GM12878 (cell line): ENCODE data around the gene ZYG11A. TPM values are rescaled to one million over a fixed set of nuclear protein-coding genes. Genes with fewer than 3 reads are reported as not detected.

Experiments used
- ATAC-seq: fragments of 200-7000 bp; cut with Tn5 transposase; 3 replicates; pipeline ENCODE4 v1.9.1; 2020; ENCODE audit warnings: mild to moderate bottlenecking, moderate library complexity
- BruUV-seq: library from RNA; stranded (reverse); fragments of 400-500 nt; replicated peaks from 2 replicates; lab custom pipeline; 2021; lab: Mats Ljungman, UMichigan
- CTCF ChIA-PET: fragments of 300-600 bp; sonication (Branson Sonifier 250); formaldehyde crosslinking; extraction: SDS; loops from one replicate; lab custom pipeline; 2021; ENCODE audit warnings: inconsistent platforms; lab: Yijun Ruan, JAX
- POLR2A ChIA-PET: fragments of 350-600 bp; formaldehyde crosslinking; extraction: SDS; loops from one replicate; lab custom pipeline; 2021; ENCODE audit warnings: inconsistent platforms; lab: Charles Lee
- RAD21 ChIA-PET: fragments of 300-600 bp; sonication (Branson Sonifier 250); formaldehyde crosslinking; loops from one replicate; lab custom pipeline; 2023; ENCODE audit warnings: antibody characterized with exemption; ENCODE audit not compliant: unreplicated experiment; lab: Charles Lee
- SMC1A ChIA-PET: fragments of 300-600 bp; sonication (Branson Sonifier 250); formaldehyde crosslinking; loops from one replicate; lab custom pipeline; 2023; ENCODE audit not compliant: unreplicated experiment, uncharacterized antibody; lab: Charles Lee
- DNase-seq: peaks from one replicate; pipeline ENCODE4 v3.0.0-alpha.2; 2011; ENCODE audit warnings: low read depth, low spot score
- FAIRE-seq: peaks from 3 replicates; lab custom pipeline; 2011; peaks lifted over from hg19 to GRCh38; lab: Jason Lieb, UNC
- H2AFZ ChIP-seq: 2 replicates; pipeline ENCODE4 v1.6.0; 2011; ENCODE audit warnings: low read depth, low read length, control low read depth; ENCODE audit not compliant: control insufficient read depth
- H3K27ac ChIP-seq: 2 replicates; pipeline ENCODE4 v1.5.1; 2011; ENCODE audit warnings: control low read depth; ENCODE audit not compliant: control insufficient read depth, insufficient read depth
- H3K27me3 ChIP-seq, 2 experiments: replicated peaks in 1 of 2; 2 replicates each; pipeline versions ENCODE4 v1.6.0 to v1.6.1; 2011; ENCODE audit warnings: low read length in 1 of 2; ENCODE audit not compliant: control insufficient read depth in 2 of 2, insufficient read depth in 2 of 2
- H3K36me3 ChIP-seq, 2 experiments: 2 replicates each; pipeline ENCODE4 v1.5.1; 2011; ENCODE audit warnings: low read length in 1 of 2; ENCODE audit not compliant: control insufficient read depth in 2 of 2, insufficient read depth in 2 of 2
- H3K4me1 ChIP-seq: 2 replicates; pipeline ENCODE4 v1.6.1; 2011; ENCODE audit warnings: mild to moderate bottlenecking, low read length, moderate library complexity, mixed read lengths; ENCODE audit not compliant: control insufficient read depth, insufficient read depth
- H3K4me2 ChIP-seq: 2 replicates; pipeline ENCODE4 v1.6.0; 2011; ENCODE audit warnings: control low read depth; ENCODE audit not compliant: control insufficient read depth, insufficient read depth
- H3K4me3 ChIP-seq: fragments of 200-600 bp; sonication (generic); 2 replicates; pipeline ENCODE4 v1.5.1; 2016
- H3K79me2 ChIP-seq: 2 replicates; pipeline ENCODE4 v1.6.0; 2011; ENCODE audit warnings: low read length; ENCODE audit not compliant: control insufficient read depth, insufficient read depth
- H3K9ac ChIP-seq: 2 replicates; pipeline ENCODE4 v1.8.0; 2011; ENCODE audit warnings: low read length, control low read depth, mixed read lengths; ENCODE audit not compliant: control insufficient read depth, insufficient read depth
- H3K9me3 ChIP-seq: replicated peaks from 3 replicates; pipeline ENCODE4 v1.5.1; 2011; ENCODE audit warnings: mild to moderate bottlenecking, low read length; ENCODE audit not compliant: control insufficient read depth, insufficient read depth
- H4K20me1 ChIP-seq: 2 replicates; pipeline ENCODE4 v1.6.0; 2011; ENCODE audit not compliant: control insufficient read depth, insufficient read depth
- CHD1 ChIP-seq: IDR thresholded peaks from 2 replicates; pipeline ENCODE4 v1.6.1; 2012; ENCODE audit warnings: low read depth, low read length, improper control_type of control experiment
- CHD2 ChIP-seq: IDR thresholded peaks from 2 replicates; pipeline ENCODE4 v1.6.1; 2011; ENCODE audit warnings: low read depth, low read length, improper control_type of control experiment, borderline replicate concordance
- EGR1 ChIP-seq, 2 experiments: IDR thresholded peaks; 1 replicate in 1 of 2; 2 replicates in 1 of 2; pipeline ENCODE4 v1.6.1; 2011 to 2012; ENCODE audit warnings: low read depth in 2 of 2, low read length in 2 of 2, borderline replicate concordance in 1 of 2, mild to moderate bottlenecking in 1 of 2, moderate library complexity in 1 of 2
- EZH2 ChIP-seq: IDR thresholded peaks from 2 replicates; pipeline ENCODE4 v1.6.1; 2012; ENCODE audit warnings: low read depth, mild to moderate bottlenecking, control low read depth, inconsistent platforms, low read length, borderline replicate concordance; ENCODE audit not compliant: control insufficient read depth
- IKZF2 ChIP-seq, 2 experiments: fragments of 450-650 bp; IDR thresholded peaks; 2 replicates each; pipeline ENCODE4 v1.6.1; 2017; ENCODE audit warnings: mild to moderate bottlenecking in 2 of 2, moderate library complexity in 2 of 2
- MEF2A ChIP-seq: IDR thresholded peaks from 2 replicates; pipeline ENCODE4 v1.6.1; 2011; ENCODE audit warnings: low read depth, mild to moderate bottlenecking, low read length, moderate library complexity; ENCODE audit not compliant: insufficient read depth
- NFYB ChIP-seq: IDR thresholded peaks from 2 replicates; pipeline ENCODE4 v1.6.1; 2011; ENCODE audit warnings: low read depth, mild to moderate bottlenecking, low read length, improper control_type of control experiment, moderate library complexity; ENCODE audit not compliant: insufficient read depth
- POLR2A ChIP-seq: IDR thresholded peaks from 2 replicates; pipeline ENCODE4 v1.6.1; 2011; ENCODE audit warnings: low read depth, mild to moderate bottlenecking, low read length
- ZBED1 ChIP-seq: IDR thresholded peaks from 2 replicates; pipeline ENCODE4 v1.6.1; 2016; ENCODE audit warnings: borderline replicate concordance
- WGBS: methylation state at CpG from one replicate; pipeline ENCODE4 v1.1.6; 2016; ENCODE audit warnings: low lambda C conversion rate; ENCODE audit not compliant: insufficient replicate concordance, insufficient coverage; ENCODE audit errors: missing lambda C conversion rate; 5-methylcytosine and 5-hydroxymethylcytosine counted together
- in situ Hi-C: fragments of 300-500 bp; cut with MboI; formaldehyde crosslinking; loops from 9 replicates; pipeline ENCODE4 v1.14.3; 2018; ENCODE audit warnings: mixed read lengths
- intact Hi-C: fragments of 100-400 bp; cut with micrococcal nuclease; formaldehyde crosslinking; loops from one replicate; pipeline ENCODE4 v1.14.2; 2022; ENCODE audit not compliant: unreplicated experiment
- polyA plus RNA-seq, 11 experiments: library from polyadenylated mRNA; depleted of rRNA in 4 of 11; unstranded in 6 of 11; stranded (reverse) in 5 of 11; fragments of >200 nt; fragmentation: Nextera tagmentation in 4 of 11; fragmentation: Illumina TruSeq in 1 of 11; extraction: Ambion mirVana in 4 of 11; extraction: Trizol in 1 of 11; gene quantifications; 1 replicate in 1 of 11; 2 replicates in 10 of 11; pipeline versions ENCODE4 v1.2.1 to v1.2.3, GENCODE V29; 2011 to 2016; ENCODE audit warnings: inconsistent platforms in 2 of 11, missing spikeins in 2 of 11, low read depth in 1 of 11
- total RNA-seq, 4 experiments: library from RNA; depleted of rRNA in 3 of 4; stranded (reverse); fragments of >200 nt in 3 of 4; fragmentation: Illumina TruSeq in 1 of 4; extraction: Trizol in 1 of 4; gene quantifications; 2 replicates each; pipeline versions ENCODE4 v1.2.1 to v1.2.3, GENCODE V29; 2013 to 2021
- TF ChIP-seq, protein P1 (sequence below): IDR thresholded peaks from 2 replicates; pipeline ENCODE4 v1.6.1; 2012; ENCODE audit warnings: low read depth, low read length, improper control_type of control experiment
- TF ChIP-seq, protein P2 (sequence below): IDR thresholded peaks from 2 replicates; pipeline ENCODE4 v1.6.1; 2011; ENCODE audit warnings: mild to moderate bottlenecking, low read depth, low read length, moderate library complexity; ENCODE audit not compliant: insufficient replicate concordance
- TF ChIP-seq, protein P3 (sequence below): fragments of 450-650 bp; conservative IDR thresholded peaks from 2 replicates; pipeline ENCODE4 v1.6.1; 2017; ENCODE audit warnings: mild to moderate bottlenecking, moderate library complexity
- TF ChIP-seq, protein P4 (sequence below): IDR thresholded peaks from 2 replicates; pipeline ENCODE4 v1.6.1; 2011; ENCODE audit warnings: low read depth, mild to moderate bottlenecking, low read length, moderate library complexity, borderline replicate concordance; ENCODE audit errors: extremely low read depth
- TF ChIP-seq, protein P5 (sequence below): fragments of 450-650 bp; IDR thresholded peaks from 2 replicates; pipeline ENCODE4 v1.6.1; 2018; ENCODE audit warnings: mild to moderate bottlenecking, low read depth, moderate library complexity; ENCODE audit not compliant: partially characterized antibody

The ZYG11A gene
- total and polyA plus RNA-seq, 10 of the 15 experiments (the other 5 are each of a cell fraction or from before 2014, with no cell fraction given) = 0.22 to 6.4 (median 0.68) TPM

DNA sequence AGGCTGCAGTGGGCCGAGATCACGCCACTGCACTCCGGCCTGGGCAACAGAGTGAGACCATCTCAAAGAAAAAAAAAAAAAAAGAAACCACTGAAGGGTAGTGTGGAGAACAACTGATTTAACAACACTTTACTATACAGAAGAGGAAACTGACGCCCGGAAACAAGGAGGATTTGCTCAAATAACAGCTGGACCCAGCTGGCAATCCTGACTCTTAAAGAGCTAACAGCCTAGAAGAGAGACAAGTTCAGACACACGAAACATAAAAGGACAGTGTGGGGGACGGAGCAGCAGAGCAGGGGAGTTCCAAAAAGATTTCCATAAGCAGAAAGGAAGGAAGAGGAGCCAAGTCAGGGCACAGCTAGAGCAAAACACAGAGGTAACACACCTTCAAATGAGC, 74.6 kb downstream of the ZYG11A start:
- no peak for ATAC-seq
- intact Hi-C loops = no loop called here
- ChIA-PET RAD21 (no interaction called here), POLR2A (no interaction called here), CTCF (interaction anchor here (1.1 to 1.3 kb wide), 2 partner anchors 11 to 265 kb away, joined by 3 to 4 read pairs; no protein-coding TSS in a partner anchor), SMC1A (interaction anchor here (0.7 to 1.1 kb wide), 2 partner anchors 11 to 281 kb away, joined by 3 to 4 read pairs; no protein-coding TSS in a partner anchor)
- no peak for FAIRE-seq
- H4K20me1 ChIP-seq = no peaks in the 10 kb centered on the region
- H3K36me3 ChIP-seq = no peaks in the 10 kb centered on the region
- no peak overlapping the region for H3K27ac ChIP-seq
- no peaks in the 10 kb centered on the region for H3K27me3 ChIP-seq
- no peak overlapping the region for H3K4me2 ChIP-seq
- no peaks in the 10 kb centered on the region for H3K79me2 ChIP-seq
- H3K9me3 ChIP-seq = no peaks in the 10 kb centered on the region
- in situ Hi-C loops = loop anchor here (25.0 kb wide), 1 partner anchor 270 kb away; the partner anchor contains the start of gene CPT2
- no TSS peak for BruUV-seq
- no peak overlapping the region for H3K4me3 ChIP-seq
- DNase-seq = no peak
- 99% methylated on average over 4 of the region's 7 CpGs for WGBS
- H2AFZ ChIP-seq = no peak overlapping the region
- no peak overlapping the region for H3K9ac ChIP-seq
- no peaks in the 10 kb centered on the region for H3K4me1 ChIP-seq
- no peak for TF ChIP-seq CHD2
- no peak for TF ChIP-seq NFYB
- no peak for TF ChIP-seq MEF2A
- TF ChIP-seq, protein P1, sequence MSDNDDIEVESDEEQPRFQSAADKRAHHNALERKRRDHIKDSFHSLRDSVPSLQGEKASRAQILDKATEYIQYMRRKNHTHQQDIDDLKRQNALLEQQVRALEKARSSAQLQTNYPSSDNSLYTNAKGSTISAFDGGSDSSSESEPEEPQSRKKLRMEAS = no peak
- TF ChIP-seq, protein P2, sequence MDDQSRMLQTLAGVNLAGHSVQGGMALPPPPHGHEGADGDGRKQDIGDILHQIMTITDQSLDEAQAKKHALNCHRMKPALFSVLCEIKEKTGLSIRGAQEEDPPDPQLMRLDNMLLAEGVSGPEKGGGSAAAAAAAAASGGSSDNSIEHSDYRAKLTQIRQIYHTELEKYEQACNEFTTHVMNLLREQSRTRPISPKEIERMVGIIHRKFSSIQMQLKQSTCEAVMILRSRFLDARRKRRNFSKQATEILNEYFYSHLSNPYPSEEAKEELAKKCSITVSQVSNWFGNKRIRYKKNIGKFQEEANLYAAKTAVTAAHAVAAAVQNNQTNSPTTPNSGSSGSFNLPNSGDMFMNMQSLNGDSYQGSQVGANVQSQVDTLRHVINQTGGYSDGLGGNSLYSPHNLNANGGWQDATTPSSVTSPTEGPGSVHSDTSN = no peak
- no peak for TF ChIP-seq CHD1
- TF ChIP-seq EGR1 (IDR thresholded peaks at IDR 0.05; ENCODE audit: borderline replicate concordance in 1 of 2, low read depth in 2 of 2, low read length in 2 of 2) = no peak
- TF ChIP-seq, protein P3, sequence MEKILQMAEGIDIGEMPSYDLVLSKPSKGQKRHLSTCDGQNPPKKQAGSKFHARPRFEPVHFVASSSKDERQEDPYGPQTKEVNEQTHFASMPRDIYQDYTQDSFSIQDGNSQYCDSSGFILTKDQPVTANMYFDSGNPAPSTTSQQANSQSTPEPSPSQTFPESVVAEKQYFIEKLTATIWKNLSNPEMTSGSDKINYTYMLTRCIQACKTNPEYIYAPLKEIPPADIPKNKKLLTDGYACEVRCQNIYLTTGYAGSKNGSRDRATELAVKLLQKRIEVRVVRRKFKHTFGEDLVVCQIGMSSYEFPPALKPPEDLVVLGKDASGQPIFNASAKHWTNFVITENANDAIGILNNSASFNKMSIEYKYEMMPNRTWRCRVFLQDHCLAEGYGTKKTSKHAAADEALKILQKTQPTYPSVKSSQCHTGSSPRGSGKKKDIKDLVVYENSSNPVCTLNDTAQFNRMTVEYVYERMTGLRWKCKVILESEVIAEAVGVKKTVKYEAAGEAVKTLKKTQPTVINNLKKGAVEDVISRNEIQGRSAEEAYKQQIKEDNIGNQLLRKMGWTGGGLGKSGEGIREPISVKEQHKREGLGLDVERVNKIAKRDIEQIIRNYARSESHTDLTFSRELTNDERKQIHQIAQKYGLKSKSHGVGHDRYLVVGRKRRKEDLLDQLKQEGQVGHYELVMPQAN = no peak
- TF ChIP-seq, protein P4, sequence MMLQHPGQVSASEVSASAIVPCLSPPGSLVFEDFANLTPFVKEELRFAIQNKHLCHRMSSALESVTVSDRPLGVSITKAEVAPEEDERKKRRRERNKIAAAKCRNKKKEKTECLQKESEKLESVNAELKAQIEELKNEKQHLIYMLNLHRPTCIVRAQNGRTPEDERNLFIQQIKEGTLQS = no peak
- TF ChIP-seq POLR2A = no peak
- no peak for TF ChIP-seq IKZF2 (IDR thresholded peaks at IDR 0.05)
- TF ChIP-seq ZBED1 = no peak
- TF ChIP-seq EZH2 = no peak
- TF ChIP-seq, protein P5, sequence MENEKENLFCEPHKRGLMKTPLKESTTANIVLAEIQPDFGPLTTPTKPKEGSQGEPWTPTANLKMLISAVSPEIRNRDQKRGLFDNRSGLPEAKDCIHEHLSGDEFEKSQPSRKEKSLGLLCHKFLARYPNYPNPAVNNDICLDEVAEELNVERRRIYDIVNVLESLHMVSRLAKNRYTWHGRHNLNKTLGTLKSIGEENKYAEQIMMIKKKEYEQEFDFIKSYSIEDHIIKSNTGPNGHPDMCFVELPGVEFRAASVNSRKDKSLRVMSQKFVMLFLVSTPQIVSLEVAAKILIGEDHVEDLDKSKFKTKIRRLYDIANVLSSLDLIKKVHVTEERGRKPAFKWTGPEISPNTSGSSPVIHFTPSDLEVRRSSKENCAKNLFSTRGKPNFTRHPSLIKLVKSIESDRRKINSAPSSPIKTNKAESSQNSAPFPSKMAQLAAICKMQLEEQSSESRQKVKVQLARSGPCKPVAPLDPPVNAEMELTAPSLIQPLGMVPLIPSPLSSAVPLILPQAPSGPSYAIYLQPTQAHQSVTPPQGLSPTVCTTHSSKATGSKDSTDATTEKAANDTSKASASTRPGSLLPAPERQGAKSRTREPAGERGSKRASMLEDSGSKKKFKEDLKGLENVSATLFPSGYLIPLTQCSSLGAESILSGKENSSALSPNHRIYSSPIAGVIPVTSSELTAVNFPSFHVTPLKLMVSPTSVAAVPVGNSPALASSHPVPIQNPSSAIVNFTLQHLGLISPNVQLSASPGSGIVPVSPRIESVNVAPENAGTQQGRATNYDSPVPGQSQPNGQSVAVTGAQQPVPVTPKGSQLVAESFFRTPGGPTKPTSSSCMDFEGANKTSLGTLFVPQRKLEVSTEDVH = no peak
